ENCODE data around the gene MOB1B.
A peak's percentile ranks its signal among the peaks of the same experiment; 100 is the strongest.
"Not testable (repeated sequence)": the region's sequence is repeated elsewhere in the genome, so short reads cannot be mapped to it uniquely, and the experiment has no call there.

The MOB1B gene

DNA sequence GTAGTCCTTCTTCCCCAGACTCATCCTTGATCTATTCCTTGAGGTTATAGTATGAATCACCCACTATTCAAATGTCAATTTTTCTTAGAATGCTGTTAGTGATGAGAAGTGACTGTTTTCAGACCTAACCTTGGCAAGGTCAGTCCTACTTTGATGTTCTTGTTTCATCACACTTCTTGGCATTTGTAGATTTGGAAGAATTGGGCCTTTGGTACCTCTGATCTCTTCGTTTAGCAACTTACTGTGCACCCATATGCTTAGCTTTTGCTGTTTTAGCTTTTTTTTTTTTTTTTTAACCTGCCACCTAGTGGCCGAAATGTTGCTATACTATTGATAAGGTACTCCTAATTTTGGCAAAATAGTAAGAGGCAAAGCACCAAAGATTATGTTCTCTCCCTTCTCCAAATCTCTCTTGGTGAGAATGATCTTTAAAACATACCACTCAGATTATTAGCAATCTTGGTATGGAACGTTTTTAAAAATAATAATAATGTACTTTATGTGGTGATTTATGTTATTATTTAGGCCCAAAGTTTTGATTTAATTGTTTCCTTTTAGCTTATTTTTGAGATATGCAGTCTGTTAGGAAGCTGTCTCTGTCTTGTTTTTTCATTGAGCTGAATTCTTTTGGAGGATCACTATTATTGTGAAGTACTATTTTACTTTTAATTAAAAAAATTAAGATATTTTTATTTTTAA, 107.9 kb downstream of the MOB1B start:
- peak in 1 of 2 donors; percentile 6 for DNase-seq

DNA sequence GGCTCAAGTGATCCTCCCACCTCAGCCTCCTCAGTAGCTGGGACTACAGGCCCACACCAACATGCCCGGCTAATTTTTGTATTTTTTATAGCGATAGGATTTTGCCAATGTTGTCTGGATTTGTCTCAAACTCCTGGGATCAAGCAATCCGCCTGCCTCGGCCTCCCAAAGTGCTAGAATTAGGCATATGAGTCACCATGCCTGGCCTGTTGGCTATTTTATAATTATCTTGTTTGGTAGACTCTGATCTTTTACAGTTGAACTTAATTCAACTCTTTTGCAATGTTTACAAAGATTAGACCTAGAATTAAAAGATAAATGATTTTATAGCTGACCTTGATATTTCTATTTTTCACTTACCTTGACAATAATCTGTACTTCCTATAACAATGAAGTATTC, 109.3 kb downstream of the MOB1B start:
- no peak for DNase-seq

DNA sequence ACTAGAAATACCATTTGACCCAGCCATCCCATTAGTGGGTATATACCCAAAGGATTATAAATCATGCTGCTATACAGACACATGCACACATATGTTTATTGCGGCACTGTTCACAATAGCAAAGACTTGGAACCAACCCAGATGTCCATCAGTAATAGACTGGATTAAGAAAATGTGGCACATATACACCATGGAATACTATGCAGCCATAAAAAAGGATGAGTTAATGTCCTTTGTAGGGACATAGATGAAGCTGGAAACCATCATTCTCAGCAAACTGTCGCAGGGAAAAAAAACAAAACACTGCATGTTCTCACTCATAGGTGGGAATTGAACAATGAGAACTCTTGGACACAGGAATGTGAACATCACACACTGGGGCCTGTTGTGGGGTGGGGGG, 115.2 kb downstream of the MOB1B start:
- DNase-seq = not testable (repeated sequence)

DNA sequence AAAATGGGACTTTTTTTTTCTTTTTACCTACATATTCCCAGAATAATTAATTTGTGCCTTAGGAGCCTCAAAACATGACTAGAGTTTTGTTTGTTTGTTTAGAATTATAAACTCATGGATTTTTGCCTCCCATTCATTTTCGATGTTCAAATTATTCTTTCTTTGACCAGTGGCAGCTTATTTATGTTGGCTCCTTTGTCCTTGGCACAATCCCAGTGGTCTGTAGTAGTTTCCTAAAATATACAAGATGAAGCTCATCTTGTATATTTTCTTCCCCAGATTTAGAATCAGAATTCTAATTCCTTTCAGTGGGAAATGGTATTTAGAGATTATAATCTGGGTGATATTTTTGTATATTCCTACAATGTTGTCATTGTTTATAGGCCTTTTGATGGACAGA, 118.4 kb downstream of the MOB1B start:
- DNase-seq = no peak

DNA sequence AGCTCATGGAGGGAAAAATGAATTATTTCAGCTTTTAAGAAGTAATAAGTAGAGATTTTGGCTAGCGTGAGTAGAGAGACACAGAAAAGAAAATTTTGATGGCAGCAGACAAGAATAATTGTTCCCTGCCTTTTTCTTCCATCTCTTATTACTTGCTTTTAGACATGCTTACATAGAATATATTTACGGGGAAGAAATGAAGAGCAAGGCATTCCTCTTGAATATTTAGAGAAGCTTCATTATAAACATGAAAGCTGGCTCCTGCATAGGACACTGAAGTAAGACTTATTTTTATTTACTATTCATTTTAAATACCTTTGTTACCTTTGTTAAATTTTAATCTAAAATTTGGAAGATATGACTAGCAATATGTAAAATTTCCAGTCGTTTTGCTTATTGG, 123.5 kb downstream of the MOB1B start:
- DNase-seq = no peak

DNA sequence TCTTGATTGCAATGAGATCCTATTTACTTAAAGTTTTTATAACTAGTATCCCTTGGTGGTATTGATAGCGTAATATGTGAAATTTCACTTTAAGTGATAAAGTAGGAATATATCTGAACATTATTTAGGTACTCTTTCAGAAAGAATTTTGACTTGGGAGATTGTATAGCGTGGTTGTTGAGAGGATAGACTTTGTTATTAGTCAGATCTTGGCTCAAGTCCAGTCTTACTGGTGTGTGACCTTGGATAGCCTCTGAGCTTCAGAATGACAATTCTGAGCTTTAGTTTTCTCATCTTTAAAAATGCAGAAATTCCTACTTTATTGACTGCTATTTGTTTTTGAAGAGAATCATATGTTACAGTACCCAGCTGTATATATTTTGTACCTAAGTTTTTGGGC, 123.9 kb downstream of the MOB1B start:
- no peak for DNase-seq

DNA sequence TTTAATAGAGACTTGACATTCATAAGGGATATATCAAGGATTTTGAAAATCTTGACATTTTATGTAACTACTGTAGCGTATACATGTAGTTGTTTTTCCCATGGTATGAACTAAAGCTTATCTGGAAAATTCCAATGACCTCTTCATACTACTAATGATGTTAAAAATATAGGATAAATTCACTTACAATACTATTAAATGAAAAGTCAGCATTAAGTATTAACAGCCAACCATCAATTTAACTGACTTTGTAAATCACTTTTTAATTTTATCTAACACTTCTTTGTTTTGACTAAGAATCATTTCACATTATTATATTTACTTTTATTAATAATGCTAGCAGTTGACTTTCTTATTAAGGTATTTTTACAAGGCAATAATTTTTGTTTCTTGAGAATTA, 125.4 kb downstream of the MOB1B start:
- no peak for DNase-seq

DNA sequence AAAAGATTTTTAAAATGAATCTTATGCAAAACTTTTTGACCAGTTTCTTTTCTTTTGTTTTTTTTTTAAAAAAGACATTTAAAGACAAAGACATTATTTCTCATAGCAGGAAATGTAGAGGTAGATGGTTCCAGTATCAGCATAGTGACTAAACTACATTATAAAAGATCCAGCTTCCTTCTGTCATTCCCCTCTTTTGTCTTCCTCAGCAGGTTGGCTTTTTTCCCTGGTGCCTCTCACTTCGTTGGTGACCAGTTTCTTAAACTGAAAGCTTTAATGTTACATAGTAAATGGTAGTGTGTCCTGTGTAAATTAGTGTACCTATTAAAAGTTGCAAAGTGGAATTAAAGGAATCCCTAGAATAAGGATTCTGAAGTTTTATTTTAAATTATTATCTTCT, 127.3 kb downstream of the MOB1B start:
- no peak for DNase-seq

DNA sequence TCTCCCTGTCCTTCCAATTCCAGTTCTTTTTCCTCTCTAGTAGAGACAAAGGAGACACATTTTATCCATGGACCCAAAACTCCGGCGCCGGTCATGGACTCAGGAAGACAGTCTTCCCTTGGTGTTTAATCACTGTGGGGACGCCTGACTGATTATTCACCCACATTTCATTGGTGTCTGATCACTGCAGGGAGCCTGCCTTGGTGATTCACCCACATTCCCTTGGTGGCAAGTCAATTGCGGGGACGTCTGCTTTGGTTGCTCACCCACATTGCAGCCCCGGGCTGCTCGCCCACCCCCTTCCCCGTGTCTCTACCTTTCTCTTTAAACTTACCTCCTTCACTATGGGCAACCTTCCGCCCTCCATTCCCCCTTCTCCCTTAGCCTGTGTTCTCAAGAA, 129.9 kb downstream of the MOB1B start:
- DNase-seq = not testable (repeated sequence)

Data from hippocampal formation (tissue), 2 donors.